ENCODE measurements around the gene LIN28A.

- no peak for TF ChIP-seq CTCF (conservative IDR thresholded peaks at IDR 0.05; ENCODE audit: low read depth in 2 of 2)
- TF ChIP-seq EZH2 (IDR thresholded peaks at IDR 0.05; ENCODE audit: low read depth, unreplicated experiment): no peak
- no peak for TF ChIP-seq POLR2AphosphoS5 (IDR thresholded peaks at IDR 0.05; ENCODE audit: low read depth)
- TF ChIP-seq REST (IDR thresholded peaks at IDR 0.05; ENCODE audit: unreplicated experiment): no peak
- no peak for TF ChIP-seq EZH2phosphoT487 (IDR thresholded peaks at IDR 0.05; ENCODE audit: unreplicated experiment)
- no peak for TF ChIP-seq STAT1 (IDR thresholded peaks at IDR 0.05; ENCODE audit: unreplicated experiment)
These were observed 31.8 kb upstream of the LIN28A start for GRCh38 chr1:26378879-26379251.

Measured in GM23338 (cell line).